ELR (cell line): ENCODE data around the gene MRO.
"Not testable (repeated sequence)": the region's sequence is repeated elsewhere in the genome, so short reads cannot be mapped to it uniquely, and the experiment has no call there.

Experiments used
- DNase-seq: peaks from one replicate; pipeline ENCODE4 v3.0.0-alpha.2; 2015; ENCODE audit warnings: low read depth

MRO gene

DNA sequence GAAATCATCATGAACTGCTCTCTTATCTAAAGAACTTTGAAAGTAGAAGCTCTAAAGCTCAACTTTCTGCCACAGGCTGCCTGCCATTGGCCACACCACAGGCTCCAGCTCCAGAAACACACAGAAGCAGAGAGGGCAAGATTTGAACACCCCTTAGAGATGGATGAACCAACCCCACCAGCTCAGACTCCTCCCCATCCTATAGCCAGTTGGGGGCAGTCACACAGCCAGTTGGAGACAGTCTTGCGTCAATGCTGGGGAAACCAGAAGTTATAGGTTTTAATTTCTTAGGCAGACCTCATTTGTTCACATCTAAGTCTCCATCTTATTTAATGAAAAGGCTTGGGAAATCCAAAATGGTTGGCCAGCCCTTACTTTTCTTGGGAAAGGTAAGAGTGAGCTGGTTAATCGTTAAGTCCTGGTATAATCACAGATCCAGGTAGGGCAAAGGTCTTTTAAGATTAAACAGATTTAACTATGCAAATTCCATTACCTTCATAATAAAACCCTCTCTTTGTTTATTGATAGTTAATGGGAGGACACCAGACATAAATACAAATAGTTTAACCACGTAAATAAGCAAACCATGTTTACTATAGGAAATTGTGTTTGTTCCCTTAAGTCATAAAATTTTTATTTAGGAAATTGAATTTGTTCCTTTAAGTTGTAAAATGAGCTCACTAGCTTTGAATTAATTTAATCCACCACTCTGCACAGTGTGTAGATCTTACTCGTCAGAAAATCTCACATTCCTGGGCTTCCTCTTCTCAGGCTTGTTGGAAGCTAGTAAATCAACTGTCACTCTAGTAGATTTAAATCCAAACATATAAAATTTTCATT lies 28.0 kb downstream of the MRO start:
- no peak for DNase-seq

GRCh38 chr18:50790948-50791347 lies 28.9 kb downstream of the MRO start:
- no peak for DNase-seq

DNA sequence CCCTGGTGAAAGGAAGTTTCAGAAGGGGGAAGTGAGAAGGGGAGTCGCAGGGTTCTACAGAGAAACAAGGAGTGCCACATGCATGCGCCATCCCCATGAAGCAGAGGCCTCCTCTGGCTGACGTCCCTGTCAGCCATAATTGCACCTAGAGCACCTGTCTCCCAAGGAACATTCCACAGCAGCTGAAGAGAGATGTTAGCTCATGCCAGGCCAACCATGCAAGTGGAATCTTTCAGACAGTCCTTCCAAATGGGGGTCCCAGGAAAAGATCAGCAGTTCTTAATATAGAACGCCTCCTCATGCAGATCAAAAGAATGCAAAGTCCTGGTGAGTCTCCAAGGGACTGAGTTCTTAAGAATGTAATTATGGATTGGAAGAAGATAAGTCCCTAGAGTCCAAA lies 29.6 kb downstream of the MRO start:
- no peak for DNase-seq

GRCh38 chr18:50788284-50788683 lies 31.5 kb downstream of the MRO start:
- peak; percentile 28 for DNase-seq

DNA sequence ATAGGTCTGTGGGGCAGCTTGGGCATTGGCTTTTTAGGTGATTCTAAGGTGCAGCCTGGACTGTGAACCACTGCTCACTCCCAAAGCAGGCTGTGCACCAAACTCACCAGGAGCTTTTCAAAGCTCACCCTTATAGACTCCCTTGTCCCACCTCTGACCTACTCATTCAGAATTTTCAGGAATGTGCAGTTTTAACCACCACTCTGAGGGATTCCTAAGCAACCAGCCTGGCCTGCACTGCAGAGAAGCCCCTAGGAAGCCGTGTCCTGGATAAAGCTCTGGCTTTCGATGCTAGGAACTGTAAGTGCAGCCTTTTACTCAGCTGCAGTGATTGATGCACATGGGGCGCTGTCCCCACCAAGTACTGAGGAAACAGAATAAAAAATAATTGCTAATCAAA lies 33.0 kb downstream of the MRO start:
- DNase-seq = peak; percentile 6

DNA sequence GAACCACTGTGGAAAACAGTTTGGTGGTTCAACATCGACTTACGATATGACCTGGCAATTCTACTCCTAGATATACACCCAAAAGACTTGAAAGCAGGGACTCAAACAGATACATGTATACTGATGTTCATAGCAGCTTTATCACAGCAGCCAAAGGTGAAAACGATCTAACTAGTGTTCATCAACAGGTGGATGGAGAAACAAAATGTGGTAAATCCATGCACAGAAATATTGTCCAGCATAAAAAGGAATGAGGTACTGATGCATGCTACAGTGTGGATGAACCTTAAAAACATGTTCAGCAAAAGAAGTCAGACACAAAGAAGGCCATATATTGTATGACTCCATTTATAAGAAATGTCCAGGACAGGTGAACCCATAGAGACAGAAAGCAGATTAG lies 36.3 kb downstream of the MRO start:
- no peak for DNase-seq

DNA sequence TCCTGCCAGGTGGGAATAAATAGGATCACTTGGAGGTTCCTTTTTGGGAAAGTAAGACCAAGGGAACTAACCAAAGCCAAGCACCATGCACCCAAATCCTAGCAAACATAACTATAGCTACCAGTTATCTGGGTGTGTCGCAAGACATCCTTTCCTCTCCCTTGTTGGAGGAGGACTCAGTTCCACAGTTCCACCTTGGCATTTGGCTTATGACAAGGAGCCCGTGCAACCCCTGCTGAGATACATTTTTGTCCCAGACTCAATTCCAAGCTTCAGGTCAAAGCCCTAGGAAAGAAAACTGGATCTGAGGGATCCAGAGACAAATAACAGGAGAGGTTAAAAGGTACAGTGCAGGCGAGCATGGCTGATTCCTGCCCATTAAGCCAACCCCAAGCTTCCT lies 40.8 kb downstream of the MRO start:
- not testable (repeated sequence) for DNase-seq

DNA sequence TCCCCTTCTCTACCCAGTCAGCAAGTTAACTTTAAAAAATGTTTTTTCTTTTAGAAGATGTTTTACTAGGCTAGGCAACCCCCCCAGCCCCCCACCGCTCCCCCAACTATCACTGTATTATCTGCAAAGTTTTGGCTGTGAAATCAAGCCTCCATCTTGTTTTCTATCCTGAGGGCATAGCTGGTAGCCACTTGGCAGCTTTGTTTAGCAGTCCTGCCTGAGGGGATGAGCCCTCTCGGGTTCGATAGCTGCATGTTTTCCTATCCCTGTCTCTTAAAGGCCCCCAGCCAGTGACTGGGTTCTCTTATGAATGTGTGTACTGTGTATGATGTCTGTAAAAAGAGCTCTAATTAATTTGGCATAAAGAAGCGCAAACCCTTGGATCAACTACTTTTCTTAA lies 43.4 kb downstream of the MRO start:
- DNase-seq = no peak

GRCh38 chr18:50775726-50776125 lies 44.1 kb downstream of the MRO start:
- no peak for DNase-seq

GRCh38 chr18:50775207-50775606 lies 44.6 kb downstream of the MRO start:
- DNase-seq = no peak

GRCh38 chr18:50769463-50769862 lies 50.4 kb downstream of the MRO start:
- no peak for DNase-seq

DNA sequence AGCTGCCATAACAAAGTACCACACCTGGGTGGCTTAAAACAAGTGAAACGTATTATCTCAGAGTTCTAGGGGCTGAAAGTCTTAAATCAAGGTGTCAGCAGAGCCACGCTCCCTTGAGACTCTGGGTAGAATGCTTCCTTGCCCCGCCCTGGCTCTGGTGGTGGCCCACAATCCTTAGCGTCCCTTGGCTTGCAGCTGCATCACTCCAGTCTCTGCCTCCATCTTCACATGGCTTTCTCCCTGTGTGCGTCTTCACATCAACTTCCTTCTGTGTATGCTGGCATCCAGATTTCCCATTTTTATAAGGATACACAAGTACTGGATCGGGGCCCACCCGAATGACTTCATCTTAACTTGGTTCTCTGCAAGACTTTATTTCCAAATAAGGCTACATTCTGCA lies 62.5 kb downstream of the MRO start:
- DNase-seq = no peak

DNA sequence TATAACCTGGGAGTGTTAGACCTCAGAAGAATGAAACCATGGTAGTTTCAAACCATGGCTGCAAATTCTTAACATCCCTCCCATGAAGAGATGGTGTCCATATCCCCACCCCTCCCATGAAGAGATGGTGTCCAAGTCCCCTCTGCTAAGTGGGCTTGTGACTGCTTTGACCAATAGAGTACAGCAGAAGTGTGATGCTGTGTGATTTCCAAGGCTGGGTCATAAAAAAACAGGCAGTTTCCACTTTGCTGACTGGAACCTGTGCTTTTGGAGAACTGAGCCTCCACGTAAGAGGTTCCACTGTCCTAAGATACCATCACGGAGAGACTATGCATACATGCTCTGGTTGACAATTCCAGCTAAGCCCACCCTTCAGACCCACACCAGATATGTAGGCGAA lies 65.5 kb downstream of the MRO start:
- DNase-seq = no peak

DNA sequence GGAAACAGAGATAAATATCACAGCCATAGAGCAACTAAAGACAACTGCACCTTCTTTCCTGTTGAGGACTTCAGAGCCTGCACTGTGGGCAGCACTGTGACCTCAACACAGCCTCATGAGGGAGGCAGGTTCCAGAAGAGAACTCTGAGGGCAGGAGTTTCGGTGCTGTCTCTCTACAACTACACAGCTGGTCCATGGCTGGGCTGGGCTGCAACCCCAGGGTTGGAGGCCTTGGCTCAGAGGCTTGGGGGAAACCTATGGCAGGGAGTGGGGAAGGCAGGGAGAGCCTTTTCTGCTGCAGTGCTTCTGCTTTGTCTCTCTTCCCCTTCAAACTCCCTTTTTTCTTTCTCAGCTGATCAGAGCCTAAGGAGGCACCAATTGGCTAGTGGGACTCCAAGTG lies 66.5 kb downstream of the MRO start:
- no peak for DNase-seq

GRCh38 chr18:50751947-50752346 lies 67.9 kb downstream of the MRO start:
- no peak for DNase-seq

DNA sequence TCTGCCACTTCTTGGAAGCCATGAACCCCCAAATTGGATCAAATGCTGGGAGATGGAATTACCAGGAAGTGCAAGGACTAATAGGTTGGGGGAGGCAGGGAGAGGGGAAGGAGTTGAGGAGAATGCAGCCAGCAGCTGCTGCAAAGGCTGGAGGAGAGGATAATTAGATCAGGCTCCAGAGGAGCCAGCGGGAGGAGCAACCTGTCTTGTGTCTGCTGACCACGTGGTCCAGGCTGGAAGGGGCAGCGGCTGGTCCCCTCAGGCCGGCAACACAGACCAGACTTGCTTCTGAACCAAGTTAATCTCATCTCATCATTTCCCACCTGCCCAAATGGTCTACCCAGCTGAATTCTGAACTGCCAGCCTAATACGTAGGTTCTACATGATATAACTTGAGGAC lies 68.3 kb downstream of the MRO start:
- no peak for DNase-seq

DNA sequence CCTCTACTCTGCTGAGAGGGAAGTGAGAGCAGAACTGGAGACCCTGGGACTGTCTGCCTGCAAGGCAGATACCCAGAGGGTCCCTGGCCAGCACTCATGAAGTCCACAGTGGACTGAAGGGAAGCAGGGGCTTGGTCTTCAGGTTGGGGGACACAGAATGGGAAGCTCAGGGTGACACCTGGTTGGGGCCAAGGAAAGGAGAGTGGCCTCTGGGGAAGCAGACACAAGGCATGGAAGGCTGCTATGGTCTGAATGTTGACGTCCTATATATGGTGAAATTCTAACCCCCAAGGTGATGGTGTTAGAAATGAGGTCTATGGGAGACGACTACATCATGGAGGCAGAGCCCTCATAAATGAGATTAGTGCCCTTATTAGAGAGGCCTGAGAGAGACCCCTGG lies 69.3 kb downstream of the MRO start:
- DNase-seq = no peak

DNA sequence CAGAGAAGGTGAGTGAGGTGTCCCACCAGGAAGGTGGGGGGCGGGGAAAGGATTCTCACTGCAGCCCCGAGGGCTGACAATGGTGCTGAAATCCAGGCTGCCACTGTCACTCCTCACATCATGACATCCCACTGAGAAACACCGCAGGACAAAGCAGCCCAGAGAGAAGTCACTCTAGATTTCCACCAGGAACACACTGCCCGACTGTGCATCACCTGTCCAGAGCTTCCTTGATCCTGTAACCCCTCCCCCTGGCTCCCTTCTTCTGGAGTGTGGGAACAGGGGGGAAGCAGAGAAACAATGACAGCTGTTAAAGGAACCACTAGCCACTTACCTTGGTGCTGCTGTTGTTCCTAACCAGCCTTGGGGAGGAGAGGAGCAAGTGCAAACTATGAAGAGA lies 69.9 kb downstream of the MRO start:
- no peak for DNase-seq

- DNase-seq = no peak
Measured at GRCh38 chr18:50749421-50749820, 70.4 kb downstream of the MRO start.

GRCh38 chr18:50748243-50749229 lies 71.3 kb downstream of the MRO start:
- no peak for DNase-seq

DNA sequence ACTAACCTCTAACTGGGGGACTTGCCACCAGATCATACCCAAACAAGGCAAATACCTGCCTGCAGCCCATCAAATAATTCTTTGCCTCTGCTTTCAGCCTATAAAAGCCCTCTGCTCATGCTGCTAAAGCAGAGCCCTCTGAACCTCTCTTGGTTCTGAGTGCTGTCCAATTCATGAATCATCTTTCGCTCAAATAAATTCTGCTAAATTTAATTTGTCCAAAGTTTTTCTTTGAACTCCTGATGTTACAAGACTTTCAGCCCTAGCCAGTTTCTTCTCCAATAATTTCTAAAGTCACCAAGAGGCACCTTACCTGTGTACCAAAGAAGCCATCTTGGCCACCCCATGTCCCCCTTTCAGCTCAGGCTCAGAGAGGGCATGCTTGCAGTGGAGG lies 72.0 kb downstream of the MRO start:
- DNase-seq = no peak

DNA sequence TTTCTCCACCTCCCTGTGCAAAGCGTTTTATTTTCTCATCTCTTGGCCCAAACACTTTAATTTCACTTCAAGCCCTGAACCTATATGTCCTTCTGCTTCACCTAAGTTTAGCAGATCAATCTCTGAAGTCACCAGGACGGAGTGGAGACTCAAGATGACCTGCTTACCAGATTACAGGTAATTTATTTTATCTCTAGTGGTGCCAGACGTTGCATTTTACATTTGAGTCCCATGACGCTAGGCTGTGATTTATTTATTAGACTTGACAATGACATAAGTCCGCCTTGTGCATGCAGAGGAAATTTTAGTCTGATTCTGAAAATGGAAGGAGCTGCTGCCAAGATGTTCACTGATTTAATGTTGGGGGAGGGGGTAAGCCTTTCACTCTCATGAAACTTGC lies 73.9 kb downstream of the MRO start:
- DNase-seq = no peak
